LNCAP (cell line): ENCODE results near the gene BRSK1.

ENCODE experiments used
- TF ChIP-seq, protein P1 (sequence below): fragments of 450-650 bp; IDR thresholded peaks from 2 replicates; pipeline ENCODE4 v1.5.1; 2017; ENCODE audit warnings: mild to moderate bottlenecking

The BRSK1 gene

DNA sequence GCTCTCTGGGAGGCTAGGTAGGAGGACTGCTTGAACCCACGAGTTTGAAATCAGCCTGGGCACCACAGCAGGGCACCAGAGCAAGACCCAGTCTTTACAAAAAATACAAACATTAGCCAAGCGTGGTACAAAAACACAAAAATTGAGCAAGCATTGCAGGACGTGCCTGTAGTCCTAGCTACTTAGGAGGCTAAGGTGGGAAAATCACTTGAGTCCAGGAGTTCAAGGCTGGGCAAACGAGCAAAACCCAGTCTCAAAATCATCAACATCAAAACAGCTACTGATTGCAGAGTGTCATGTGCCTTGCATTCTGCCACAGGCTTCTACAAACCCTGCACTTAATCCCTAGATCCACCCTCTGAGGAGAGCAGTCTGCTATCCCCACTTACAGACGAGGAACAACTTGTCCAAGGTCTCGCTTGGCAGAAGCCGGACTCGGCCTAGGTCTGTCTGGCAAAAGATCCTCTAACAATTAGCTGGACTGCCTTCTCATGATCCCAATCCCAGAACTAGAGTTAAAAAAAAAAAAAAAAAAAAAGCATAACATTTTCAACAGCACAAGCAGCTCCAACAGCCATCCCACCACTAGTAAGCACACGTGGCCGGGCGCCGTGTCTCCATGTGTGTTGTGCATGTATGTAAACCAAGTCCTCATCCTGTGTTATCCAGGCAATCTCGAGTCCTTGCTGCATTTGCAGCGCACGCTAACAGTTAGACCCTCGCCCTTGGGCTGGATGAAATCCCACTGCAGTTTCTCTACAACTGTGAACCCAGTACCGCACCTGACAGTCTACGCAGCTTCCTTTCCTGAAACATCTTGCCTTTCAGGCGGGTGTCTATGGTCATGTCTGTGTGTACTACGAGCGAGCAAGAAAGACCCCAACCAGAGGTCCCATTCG, 27.0 kb upstream of the BRSK1 start:
- TF ChIP-seq, protein P1, sequence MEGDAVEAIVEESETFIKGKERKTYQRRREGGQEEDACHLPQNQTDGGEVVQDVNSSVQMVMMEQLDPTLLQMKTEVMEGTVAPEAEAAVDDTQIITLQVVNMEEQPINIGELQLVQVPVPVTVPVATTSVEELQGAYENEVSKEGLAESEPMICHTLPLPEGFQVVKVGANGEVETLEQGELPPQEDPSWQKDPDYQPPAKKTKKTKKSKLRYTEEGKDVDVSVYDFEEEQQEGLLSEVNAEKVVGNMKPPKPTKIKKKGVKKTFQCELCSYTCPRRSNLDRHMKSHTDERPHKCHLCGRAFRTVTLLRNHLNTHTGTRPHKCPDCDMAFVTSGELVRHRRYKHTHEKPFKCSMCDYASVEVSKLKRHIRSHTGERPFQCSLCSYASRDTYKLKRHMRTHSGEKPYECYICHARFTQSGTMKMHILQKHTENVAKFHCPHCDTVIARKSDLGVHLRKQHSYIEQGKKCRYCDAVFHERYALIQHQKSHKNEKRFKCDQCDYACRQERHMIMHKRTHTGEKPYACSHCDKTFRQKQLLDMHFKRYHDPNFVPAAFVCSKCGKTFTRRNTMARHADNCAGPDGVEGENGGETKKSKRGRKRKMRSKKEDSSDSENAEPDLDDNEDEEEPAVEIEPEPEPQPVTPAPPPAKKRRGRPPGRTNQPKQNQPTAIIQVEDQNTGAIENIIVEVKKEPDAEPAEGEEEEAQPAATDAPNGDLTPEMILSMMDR, result no peak

DNA sequence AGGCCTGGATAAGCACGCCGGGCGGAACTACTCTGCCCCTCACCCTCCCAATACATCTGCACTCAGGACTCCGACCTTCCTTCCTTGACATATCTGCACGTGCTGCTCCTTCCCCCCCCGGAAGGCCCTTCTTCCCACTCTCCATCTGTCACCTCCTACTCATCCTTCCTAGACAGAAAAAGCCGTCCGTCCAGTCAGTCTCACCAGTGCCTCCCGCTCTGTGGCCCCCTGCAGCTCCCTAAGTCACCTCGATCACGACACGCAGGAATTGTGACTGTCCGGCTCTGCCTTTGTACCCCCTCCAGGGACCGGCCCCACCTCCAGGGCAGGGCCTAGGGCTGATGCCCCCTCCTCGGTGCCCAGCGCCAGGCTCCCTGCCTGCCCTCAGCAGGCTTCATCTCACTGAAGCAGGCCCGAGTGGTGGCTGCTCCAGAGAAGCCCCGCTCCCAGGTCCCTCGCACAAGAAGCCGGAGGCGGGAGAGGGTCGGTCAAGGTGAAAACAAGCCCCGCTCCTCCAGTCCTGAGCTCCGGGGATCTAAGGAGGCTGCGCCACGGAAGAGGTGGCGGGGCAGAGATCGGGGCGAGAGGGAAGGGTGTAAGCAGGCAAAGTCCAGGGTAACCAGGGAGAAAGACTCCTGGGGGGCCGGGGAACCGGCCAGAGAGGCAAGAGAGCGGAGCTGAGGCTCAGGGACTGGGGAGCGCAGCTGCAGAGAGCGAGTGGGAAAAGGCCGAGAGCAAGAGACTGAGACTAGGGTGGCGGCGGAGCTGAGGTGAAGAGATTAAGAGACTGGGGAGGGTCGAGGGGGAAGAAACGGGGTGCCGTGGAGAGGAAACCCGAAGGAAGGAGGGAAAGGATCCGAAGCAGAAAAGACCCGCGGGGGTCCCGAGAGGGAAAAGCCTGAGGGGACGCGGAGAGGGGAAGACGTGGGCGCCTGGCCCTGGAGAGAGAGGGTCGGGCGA, 26.1 kb upstream of the BRSK1 start:
- TF ChIP-seq, protein P1, result no peak

DNA sequence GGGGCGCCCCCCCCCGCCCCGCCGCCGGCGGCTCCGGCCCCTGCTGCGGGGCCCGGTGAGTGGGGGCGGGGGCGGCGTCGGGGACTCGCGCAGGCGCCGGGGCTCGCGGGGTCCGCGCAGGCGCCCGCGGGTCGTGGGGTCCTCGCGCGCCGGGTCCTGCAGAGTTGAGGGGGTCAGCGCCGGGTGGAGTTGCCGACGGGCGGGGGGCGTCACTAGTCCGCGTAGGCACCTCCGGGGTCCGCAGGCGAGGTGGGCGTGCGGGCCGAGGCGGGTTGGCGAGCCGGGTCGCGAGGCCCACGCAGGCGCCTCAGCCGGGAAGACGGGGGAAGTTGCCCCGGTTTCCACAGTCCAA, 25.3 kb upstream of the BRSK1 start:
- TF ChIP-seq, protein P1, result no peak

DNA sequence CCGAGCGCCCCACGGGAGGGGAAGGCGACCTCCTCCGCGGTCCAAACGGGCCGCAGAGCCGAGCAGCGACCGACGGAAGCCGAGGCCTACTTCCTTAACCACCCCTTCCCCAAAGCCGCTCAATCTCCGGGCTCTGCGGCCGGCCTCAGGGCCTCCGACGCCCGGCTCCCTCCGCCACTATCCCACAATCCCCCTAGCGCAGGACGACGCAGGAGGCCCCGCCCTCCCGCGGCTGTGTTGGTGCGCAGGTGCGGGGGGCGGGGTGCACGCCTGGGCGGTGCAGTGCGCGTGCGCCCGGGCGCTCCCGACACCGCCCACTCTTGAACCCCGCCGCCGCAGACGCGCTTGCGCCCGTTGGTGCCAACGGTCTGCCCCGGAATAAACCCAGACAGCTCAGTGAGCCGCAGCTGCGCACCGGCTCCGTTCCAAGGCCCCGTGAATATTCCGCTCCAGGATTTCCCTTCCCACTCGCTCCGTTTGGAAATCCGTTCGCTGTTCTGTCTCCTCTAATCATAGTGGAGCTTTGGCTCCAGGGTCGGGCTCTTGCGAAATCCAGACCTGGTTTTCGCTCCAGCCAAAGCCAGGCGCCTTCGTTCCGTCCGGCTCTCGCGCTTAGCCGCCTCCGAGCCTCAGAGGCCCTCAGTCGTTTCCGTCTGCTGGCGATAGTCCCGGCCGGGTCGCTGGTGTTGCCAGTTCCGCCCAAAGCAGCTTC, 24.8 kb upstream of the BRSK1 start, which contains the start of gene PPP6R1:
TSS of gene PPP6R1 (minus strand) at position 190 of the 712 bp plus-strand sequence. CDS start 11,914 bp downstream, outside the sequence.
- TF ChIP-seq, protein P1, result no peak

DNA sequence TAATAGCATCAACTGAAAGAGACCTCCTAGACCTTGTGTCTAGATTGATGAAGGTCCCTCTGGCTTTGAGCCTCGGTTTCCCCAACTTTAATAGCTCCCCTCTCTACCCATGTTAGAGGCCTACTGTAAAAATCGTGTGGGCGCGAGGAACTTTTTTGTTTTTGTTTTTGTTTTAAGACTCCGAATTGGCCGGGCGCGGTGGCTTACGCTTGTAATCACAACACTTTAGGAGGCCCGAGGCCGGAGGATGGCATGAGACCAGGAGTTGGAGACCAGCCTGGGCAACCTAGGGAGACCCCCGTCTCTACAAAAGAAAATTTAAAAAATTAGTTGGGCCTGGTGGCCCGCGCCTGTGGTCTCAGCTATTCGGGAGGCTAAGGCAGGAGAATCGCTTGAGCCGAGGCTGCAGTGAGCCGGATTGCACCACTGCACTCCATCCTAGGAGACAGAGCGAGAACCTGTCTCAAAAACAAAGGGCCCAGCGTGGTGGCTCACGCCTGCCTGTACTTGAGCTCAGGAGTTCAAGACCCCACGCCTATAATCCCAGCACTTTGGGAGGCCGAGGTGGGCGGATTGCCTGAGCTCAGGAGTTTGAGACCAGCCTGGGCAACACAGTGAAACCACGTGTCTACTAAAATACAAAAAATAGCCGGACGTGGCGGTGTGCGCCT, 24.1 kb upstream of the BRSK1 start:
- TF ChIP-seq, protein P1, result no peak

DNA sequence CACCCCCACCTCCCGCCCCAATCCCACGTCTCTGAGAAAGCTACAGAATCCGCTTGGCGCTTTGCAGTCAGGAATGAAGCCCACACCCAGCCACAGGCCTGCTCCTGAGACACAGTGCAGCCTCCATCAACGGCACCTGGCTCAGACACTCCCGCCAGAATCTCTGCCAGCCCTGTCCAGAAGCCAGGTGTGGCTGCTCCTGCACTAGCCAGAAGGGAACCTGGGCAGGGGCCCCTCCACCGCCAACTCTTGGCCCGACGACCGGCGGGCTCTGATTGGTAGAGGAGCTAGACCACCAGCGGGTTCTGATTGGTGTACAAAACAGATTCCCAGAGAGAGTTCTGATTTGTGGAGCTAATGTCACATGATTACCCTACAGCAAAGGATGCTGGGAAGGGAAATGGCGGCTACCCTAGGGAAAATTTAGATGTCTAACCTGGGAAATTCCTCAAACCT, 22.1 kb upstream of the BRSK1 start:
- TF ChIP-seq, protein P1, result no peak
